K562 (cell line): Measurements from ENCODE around the gene CLCN6. TPM values are rescaled to one million over a fixed set of nuclear protein-coding genes. Genes with fewer than 3 reads are reported as not detected.

Source experiments
- BDP1 ChIP-seq: IDR thresholded peaks from 3 replicates; pipeline ENCODE4 v1.6.1; 2011; ENCODE audit not compliant: insufficient read length, insufficient read depth
- FOXK2 ChIP-seq, 2 experiments: fragments of 450-650 bp; IDR thresholded peaks in 1 of 2; conservative IDR thresholded peaks in 1 of 2; 2 replicates each; pipeline ENCODE4 v1.6.1; 2016; ENCODE audit warnings: low read depth in 2 of 2, mild to moderate bottlenecking in 1 of 2
- KAT8 ChIP-seq: fragments of 450-650 bp; IDR thresholded peaks from 2 replicates; pipeline ENCODE4 v1.6.1; 2016; ENCODE audit warnings: low read depth, mild to moderate bottlenecking
- LEF1 ChIP-seq: fragments of 450-650 bp; IDR thresholded peaks from 2 replicates; pipeline ENCODE4 v1.6.1; 2016; ENCODE audit warnings: mild to moderate bottlenecking
- MGA ChIP-seq: fragments of 450-650 bp; IDR thresholded peaks from 2 replicates; pipeline ENCODE4 v1.6.1; 2016; ENCODE audit warnings: mild to moderate bottlenecking, moderate library complexity
- POU5F1 ChIP-seq: fragments of 150-350 bp; IDR thresholded peaks from 2 replicates; pipeline ENCODE4 v1.6.1; 2014; ENCODE audit warnings: borderline replicate concordance, low read length, low read depth, mild to moderate bottlenecking; ENCODE audit not compliant: partially characterized antibody
- YY1 ChIP-seq, 3 experiments: IDR thresholded peaks; 2 replicates each; pipeline ENCODE4 v1.6.1; 2011; ENCODE audit warnings: low read length in 2 of 3, mild to moderate bottlenecking in 2 of 3, moderate library complexity in 2 of 3, borderline replicate concordance in 1 of 3, control low read depth in 1 of 3, low read depth in 1 of 3; ENCODE audit not compliant: insufficient read depth in 3 of 3, insufficient replicate concordance in 2 of 3, control insufficient read depth in 1 of 3, insufficient read length in 1 of 3; ENCODE audit errors: extremely low read depth in 1 of 3
- ZBTB26 ChIP-seq: fragments of 450-650 bp; formaldehyde crosslinking; IDR thresholded peaks from 2 replicates; pipeline ENCODE4 v1.4.0; 2022; ENCODE audit warnings: missing genetic modification characterization
- ZNF717 ChIP-seq: fragments of 250-450 bp; sonication (Bioruptor Pico); IDR thresholded peaks from 2 replicates; pipeline ENCODE4 v1.5.0; 2021
- polyA plus RNA-seq, 8 experiments: library from polyadenylated mRNA; depleted of rRNA in 4 of 8; stranded (reverse) in 5 of 8; unstranded in 3 of 8; fragments of >200 nt; fragmentation: Nextera tagmentation in 2 of 8; fragmentation: Illumina TruSeq in 1 of 8; extraction: Ambion mirVana in 2 of 8; extraction: Trizol in 1 of 8; gene quantifications; 2 replicates each; pipeline versions ENCODE4 v1.2.1 to v1.2.3, GENCODE V29; 2011 to 2014; ENCODE audit warnings: inconsistent platforms in 1 of 8, missing spikeins in 1 of 8
- total RNA-seq, 7 experiments: library from RNA; depleted of rRNA in 6 of 7; stranded (reverse); fragments of >200 nt in 6 of 7; fragmentation: Illumina TruSeq in 2 of 7; extraction: Trizol in 2 of 7; gene quantifications; 2 replicates each; pipeline versions ENCODE4 v1.2.1 to v1.2.3, GENCODE V29; 2011 to 2021; ENCODE audit warnings: low replicate concordance in 1 of 7
- TF ChIP-seq, protein P1 (sequence below): sonication (generic); formaldehyde crosslinking; IDR thresholded peaks from 2 replicates; pipeline ENCODE4 v1.8.0; 2022; ENCODE audit warnings: mild to moderate bottlenecking, missing genetic modification reagents, borderline replicate concordance

CLCN6 gene
- total and polyA plus RNA-seq, 9 of the 15 experiments (the other 6 are each of a cell fraction or from before 2014, with no cell fraction given) = 2.0 to 21.8 (median 13.6) TPM

- TF ChIP-seq ZBTB26 (CRISPR knock-in tag) = peak; percentile 55; the same call in 1 of the 2 replicates
- no peak for TF ChIP-seq KAT8
- TF ChIP-seq, protein P1, sequence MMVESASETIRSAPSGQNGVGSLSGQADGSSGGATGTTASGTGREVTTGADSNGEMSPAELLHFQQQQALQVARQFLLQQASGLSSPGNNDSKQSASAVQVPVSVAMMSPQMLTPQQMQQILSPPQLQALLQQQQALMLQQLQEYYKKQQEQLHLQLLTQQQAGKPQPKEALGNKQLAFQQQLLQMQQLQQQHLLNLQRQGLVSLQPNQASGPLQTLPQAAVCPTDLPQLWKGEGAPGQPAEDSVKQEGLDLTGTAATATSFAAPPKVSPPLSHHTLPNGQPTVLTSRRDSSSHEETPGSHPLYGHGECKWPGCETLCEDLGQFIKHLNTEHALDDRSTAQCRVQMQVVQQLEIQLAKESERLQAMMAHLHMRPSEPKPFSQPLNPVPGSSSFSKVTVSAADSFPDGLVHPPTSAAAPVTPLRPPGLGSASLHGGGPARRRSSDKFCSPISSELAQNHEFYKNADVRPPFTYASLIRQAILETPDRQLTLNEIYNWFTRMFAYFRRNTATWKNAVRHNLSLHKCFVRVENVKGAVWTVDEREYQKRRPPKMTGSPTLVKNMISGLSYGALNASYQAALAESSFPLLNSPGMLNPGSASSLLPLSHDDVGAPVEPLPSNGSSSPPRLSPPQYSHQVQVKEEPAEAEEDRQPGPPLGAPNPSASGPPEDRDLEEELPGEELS (CRISPR knock-in tag) = peak; percentile 86; the same call in 1 of the 2 replicates
- TF ChIP-seq POU5F1 = no peak
- peak; percentile 36 for TF ChIP-seq LEF1
- no peak for TF ChIP-seq BDP1
- TF ChIP-seq FOXK2 (conservative IDR thresholded peaks at IDR 0.05 in 1 of 2, IDR thresholded peaks at IDR 0.05 in 1 of 2; ENCODE audit: low read depth in 2 of 2) = peak; percentile 86 to 92
- no peak for TF ChIP-seq MGA
- 0 out of 2 replicates have a peak, but pooled peaks have one; percentile 55 for TF ChIP-seq ZNF717 (CRISPR knock-in tag)
- TF ChIP-seq YY1 (IDR thresholded peaks at IDR 0.05; ENCODE audit: borderline replicate concordance in 1 of 3, control insufficient read depth in 1 of 3, extremely low read depth in 1 of 3, insufficient read depth in 3 of 3, insufficient read length in 1 of 3, insufficient replicate concordance in 2 of 3, low read depth in 1 of 3, low read length in 2 of 3) = peak in 1 of 3 experiments; percentile 17
Observed at GRCh38 chr1:11802973-11803885, 2.8 kb upstream of the CLCN6 start (continued).
